ENCODE measurements around the gene TBC1D22A.

- TF ChIP-seq, protein P1, sequence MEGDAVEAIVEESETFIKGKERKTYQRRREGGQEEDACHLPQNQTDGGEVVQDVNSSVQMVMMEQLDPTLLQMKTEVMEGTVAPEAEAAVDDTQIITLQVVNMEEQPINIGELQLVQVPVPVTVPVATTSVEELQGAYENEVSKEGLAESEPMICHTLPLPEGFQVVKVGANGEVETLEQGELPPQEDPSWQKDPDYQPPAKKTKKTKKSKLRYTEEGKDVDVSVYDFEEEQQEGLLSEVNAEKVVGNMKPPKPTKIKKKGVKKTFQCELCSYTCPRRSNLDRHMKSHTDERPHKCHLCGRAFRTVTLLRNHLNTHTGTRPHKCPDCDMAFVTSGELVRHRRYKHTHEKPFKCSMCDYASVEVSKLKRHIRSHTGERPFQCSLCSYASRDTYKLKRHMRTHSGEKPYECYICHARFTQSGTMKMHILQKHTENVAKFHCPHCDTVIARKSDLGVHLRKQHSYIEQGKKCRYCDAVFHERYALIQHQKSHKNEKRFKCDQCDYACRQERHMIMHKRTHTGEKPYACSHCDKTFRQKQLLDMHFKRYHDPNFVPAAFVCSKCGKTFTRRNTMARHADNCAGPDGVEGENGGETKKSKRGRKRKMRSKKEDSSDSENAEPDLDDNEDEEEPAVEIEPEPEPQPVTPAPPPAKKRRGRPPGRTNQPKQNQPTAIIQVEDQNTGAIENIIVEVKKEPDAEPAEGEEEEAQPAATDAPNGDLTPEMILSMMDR (IDR thresholded peaks at IDR 0.05 in 4 of 5, conservative IDR thresholded peaks at IDR 0.05 in 1 of 5): no peak
- TF ChIP-seq POLR2A (IDR thresholded peaks at IDR 0.05): no peak
These were observed 365.0 kb downstream of the TBC1D22A start for GRCh38 chr22:47127441-47127871.

All from gastrocnemius medialis (tissue), 4 donors.